HepG2 (cell line): ENCODE results near the gene FGF21. TPM values are rescaled to one million over a fixed set of nuclear protein-coding genes. Genes with fewer than 3 reads are reported as not detected.

Experiments used
- ATAC-seq: fragments of 200-7000 bp; cut with Tn5 transposase; 3 replicates; pipeline ENCODE4 v1.9.1; 2020; ENCODE audit warnings: mild to moderate bottlenecking, moderate library complexity
- BruUV-seq: library from RNA; stranded (reverse); fragments of 400-500 nt; replicated peaks from 2 replicates; lab custom pipeline; 2021; lab: Mats Ljungman, UMichigan
- CTCF ChIA-PET: fragments of 300-600 bp; formaldehyde crosslinking; extraction: SDS; loops from one replicate; lab custom pipeline; 2021; ENCODE audit warnings: low total read pairs, inconsistent platforms, low intra/inter-chr PET ratio; lab: Yijun Ruan, JAX
- POLR2A ChIA-PET: fragments of 350-600 bp; sonication (Branson Sonifier 250); formaldehyde crosslinking; loops from one replicate; lab custom pipeline; 2020; ENCODE audit warnings: antibody characterized with exemption, inconsistent platforms; lab: Yijun Ruan, JAX
- DNase-seq: peaks from one replicate; pipeline ENCODE4 v3.0.0-alpha.2; 2015; ENCODE audit warnings: low spot score
- FAIRE-seq: peaks from 3 replicates; lab custom pipeline; 2011; peaks lifted over from hg19 to GRCh38; lab: Jason Lieb, UNC
- H2AFZ ChIP-seq: one replicate; pipeline ENCODE4 v1.6.1; 2011; ENCODE audit warnings: low read length, inconsistent platforms
- H3K27ac ChIP-seq: fragments of 300-600 bp; 3 replicates; pipeline ENCODE4 v1.8.0; 2011; ENCODE audit warnings: mixed run types, mild to moderate bottlenecking, mixed read lengths, low read length, inconsistent platforms; ENCODE audit not compliant: insufficient read depth; ENCODE audit errors: extremely low read length
- H3K27me3 ChIP-seq, 2 experiments: fragments of 200-600 bp in 1 of 2; 2 replicates in 1 of 2; 3 replicates in 1 of 2; pipeline versions ENCODE4 v1.6.0 to v1.8.0; 2011; ENCODE audit warnings: low read length in 2 of 2, mild to moderate bottlenecking in 2 of 2, moderate library complexity in 2 of 2, inconsistent platforms in 1 of 2; ENCODE audit not compliant: insufficient read depth in 2 of 2, control insufficient read depth in 1 of 2
- H3K36me3 ChIP-seq, 2 experiments: fragments of 200-600 bp in 1 of 2; replicated peaks in 1 of 2; 2 replicates in 1 of 2; 3 replicates in 1 of 2; pipeline versions ENCODE4 v1.5.1 to v1.8.0; 2011; ENCODE audit warnings: low read length in 2 of 2, inconsistent platforms in 1 of 2; ENCODE audit not compliant: insufficient read depth in 2 of 2, control insufficient read depth in 1 of 2
- H3K4me1 ChIP-seq: 2 replicates; pipeline ENCODE4 v1.5.1; 2012; ENCODE audit warnings: low read length, inconsistent platforms; ENCODE audit not compliant: insufficient read depth
- H3K4me2 ChIP-seq: 2 replicates; pipeline ENCODE4 v1.6.0; 2011; ENCODE audit warnings: low read depth, low read length, inconsistent platforms
- H3K4me3 ChIP-seq, 3 experiments: fragments of 200-600 bp in 1 of 3; sonication (generic), shearing (Covaris generic) in 1 of 3; replicated peaks in 1 of 3; 2 replicates each; pipeline ENCODE4 v1.5.1; 2011 to 2016; ENCODE audit warnings: low read length in 3 of 3, inconsistent platforms in 2 of 3, low read depth in 2 of 3, mild to moderate bottlenecking in 2 of 3, control low read depth in 1 of 3, mixed read lengths in 1 of 3; ENCODE audit not compliant: insufficient read depth in 1 of 3
- H3K79me2 ChIP-seq: one replicate; pipeline ENCODE4 v1.6.1; 2011; ENCODE audit warnings: low read length, inconsistent platforms; ENCODE audit not compliant: insufficient read depth
- H3K9ac ChIP-seq: 2 replicates; pipeline ENCODE4 v1.6.0; 2011; ENCODE audit warnings: mild to moderate bottlenecking, low read depth, low read length, inconsistent platforms; ENCODE audit not compliant: insufficient read depth
- H3K9me3 ChIP-seq: 2 replicates; pipeline ENCODE4 v1.5.1; 2012; ENCODE audit warnings: mild to moderate bottlenecking, low read length
- H4K20me1 ChIP-seq: 2 replicates; pipeline ENCODE4 v1.6.0; 2011; ENCODE audit warnings: inconsistent platforms, mild to moderate bottlenecking, low read length, moderate library complexity; ENCODE audit not compliant: insufficient read depth
- FOXC1 ChIP-seq: sonication (generic); formaldehyde crosslinking; IDR thresholded peaks from 2 replicates; pipeline ENCODE4 v1.8.0; 2022; ENCODE audit warnings: mild to moderate bottlenecking, missing genetic modification reagents, borderline replicate concordance
- HDAC2 ChIP-seq: sonication (generic); formaldehyde crosslinking; IDR thresholded peaks from 2 replicates; pipeline ENCODE4 v1.4.0; 2020; ENCODE audit warnings: missing genetic modification reagents
- HNRNPUL1 ChIP-seq: fragments of 200-400 bp; formaldehyde crosslinking; IDR thresholded peaks from 2 replicates; pipeline ENCODE4 v1.6.1; 2017; ENCODE audit warnings: low read depth, mild to moderate bottlenecking, low read length, moderate library complexity
- SMYD3 ChIP-seq: sonication (generic); formaldehyde crosslinking; IDR thresholded peaks from 2 replicates; pipeline ENCODE4 v1.8.1; 2023; ENCODE audit warnings: mild to moderate bottlenecking, missing genetic modification reagents
- YY1 ChIP-seq: IDR thresholded peaks from 2 replicates; pipeline ENCODE4 v1.6.1; 2011; ENCODE audit warnings: low read length, low read depth, moderate library complexity, mild to moderate bottlenecking; ENCODE audit not compliant: insufficient read depth, insufficient replicate concordance
- ZNF251 ChIP-seq: sonication (generic); formaldehyde crosslinking; IDR thresholded peaks from 2 replicates; pipeline ENCODE4 v1.9.0; 2021; ENCODE audit warnings: mild to moderate bottlenecking, missing genetic modification reagents
- ZNF891 ChIP-seq: sonication (generic); formaldehyde crosslinking; IDR thresholded peaks from 2 replicates; pipeline ENCODE4 v1.5.0; 2020; ENCODE audit warnings: mild to moderate bottlenecking, missing genetic modification reagents
- WGBS: methylation state at CpG from one replicate; pipeline ENCODE4 v1.1.6; 2017; ENCODE audit warnings: low lambda C conversion rate; 5-methylcytosine and 5-hydroxymethylcytosine counted together
- in situ Hi-C: cut with HindIII; loops from 2 replicates; pipeline ENCODE4 v1.10.0; 2017; ENCODE audit warnings: low pct_unique_long_range_greater_than_20kb; ENCODE audit not compliant: extremely low pct_ligation_motif_present
- intact Hi-C: fragments of 100-400 bp; cut with micrococcal nuclease; formaldehyde crosslinking; loops from one replicate; pipeline ENCODE4 v1.10.0; 2022; ENCODE audit not compliant: unreplicated experiment
- polyA plus RNA-seq, 8 experiments: library from polyadenylated mRNA; depleted of rRNA in 3 of 8; stranded (reverse) in 7 of 8; unstranded in 1 of 8; fragments of >200 nt; fragmentation: Illumina TruSeq in 4 of 8; extraction: Trizol in 4 of 8; gene quantifications; 2 replicates each; pipeline versions ENCODE4 v1.2.1 to v1.2.3, GENCODE V29; 2011 to 2016; ENCODE audit warnings: low read depth in 4 of 8, missing spikeins in 1 of 8, mixed read lengths in 1 of 8; ENCODE audit not compliant: insufficient read depth in 1 of 8
- total RNA-seq, 5 experiments: library from RNA; depleted of rRNA; stranded (reverse); fragments of >200 nt; fragmentation: Illumina TruSeq; extraction: Trizol; gene quantifications; 2 replicates each; pipeline ENCODE4 v1.2.3, GENCODE V29; 2016; ENCODE audit warnings: low read depth in 1 of 5
- TF ChIP-seq, protein P1 (sequence below): sonication (generic); formaldehyde crosslinking; IDR thresholded peaks from 2 replicates; pipeline ENCODE4; 2020; ENCODE audit warnings: missing genetic modification reagents, mild to moderate bottlenecking, borderline replicate concordance
- TF ChIP-seq, protein P2 (sequence below): sonication (generic); formaldehyde crosslinking; IDR thresholded peaks from 2 replicates; pipeline ENCODE4 v1.9.0; 2022; ENCODE audit warnings: missing genetic modification reagents, mild to moderate bottlenecking, borderline replicate concordance
- TF ChIP-seq, protein P3 (sequence below): sonication (generic); formaldehyde crosslinking; IDR thresholded peaks from 2 replicates; pipeline ENCODE4 v1.4.0; 2020; ENCODE audit warnings: missing genetic modification reagents, borderline replicate concordance
- TF ChIP-seq, protein P4 (sequence below): sonication (generic); formaldehyde crosslinking; IDR thresholded peaks from 2 replicates; pipeline ENCODE4 v1.5.0; 2020; ENCODE audit warnings: mild to moderate bottlenecking, missing genetic modification reagents, moderate library complexity

FGF21 gene
- total and polyA plus RNA-seq, 2 of the 13 experiments (the other 11 are each of a cell fraction or from before 2014, with no cell fraction given): 0.17 TPM; not detected in 1

DNA sequence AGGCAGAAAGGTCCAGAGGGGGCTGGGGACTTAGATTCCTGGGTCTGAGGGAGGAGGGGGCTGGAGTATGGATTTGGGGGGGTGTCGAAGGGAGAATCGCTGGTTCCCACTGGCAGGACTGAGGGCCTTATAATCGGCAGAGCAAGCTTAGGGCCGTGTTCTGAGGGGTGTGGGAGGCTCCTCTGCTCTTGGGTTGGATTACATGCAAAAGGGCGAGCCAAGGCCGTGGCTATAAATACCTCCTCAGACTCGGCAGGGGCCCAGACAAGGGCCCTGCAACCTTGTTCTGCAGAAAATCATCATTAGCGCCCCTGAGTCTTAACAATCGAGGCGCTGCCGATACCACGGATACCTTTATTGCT lies 35.1 kb upstream of the FGF21 start (continued):
- TF ChIP-seq, protein P1, sequence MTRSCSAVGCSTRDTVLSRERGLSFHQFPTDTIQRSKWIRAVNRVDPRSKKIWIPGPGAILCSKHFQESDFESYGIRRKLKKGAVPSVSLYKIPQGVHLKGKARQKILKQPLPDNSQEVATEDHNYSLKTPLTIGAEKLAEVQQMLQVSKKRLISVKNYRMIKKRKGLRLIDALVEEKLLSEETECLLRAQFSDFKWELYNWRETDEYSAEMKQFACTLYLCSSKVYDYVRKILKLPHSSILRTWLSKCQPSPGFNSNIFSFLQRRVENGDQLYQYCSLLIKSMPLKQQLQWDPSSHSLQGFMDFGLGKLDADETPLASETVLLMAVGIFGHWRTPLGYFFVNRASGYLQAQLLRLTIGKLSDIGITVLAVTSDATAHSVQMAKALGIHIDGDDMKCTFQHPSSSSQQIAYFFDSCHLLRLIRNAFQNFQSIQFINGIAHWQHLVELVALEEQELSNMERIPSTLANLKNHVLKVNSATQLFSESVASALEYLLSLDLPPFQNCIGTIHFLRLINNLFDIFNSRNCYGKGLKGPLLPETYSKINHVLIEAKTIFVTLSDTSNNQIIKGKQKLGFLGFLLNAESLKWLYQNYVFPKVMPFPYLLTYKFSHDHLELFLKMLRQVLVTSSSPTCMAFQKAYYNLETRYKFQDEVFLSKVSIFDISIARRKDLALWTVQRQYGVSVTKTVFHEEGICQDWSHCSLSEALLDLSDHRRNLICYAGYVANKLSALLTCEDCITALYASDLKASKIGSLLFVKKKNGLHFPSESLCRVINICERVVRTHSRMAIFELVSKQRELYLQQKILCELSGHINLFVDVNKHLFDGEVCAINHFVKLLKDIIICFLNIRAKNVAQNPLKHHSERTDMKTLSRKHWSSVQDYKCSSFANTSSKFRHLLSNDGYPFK (CRISPR knock-in tag): no peak
- TF ChIP-seq, protein P2, sequence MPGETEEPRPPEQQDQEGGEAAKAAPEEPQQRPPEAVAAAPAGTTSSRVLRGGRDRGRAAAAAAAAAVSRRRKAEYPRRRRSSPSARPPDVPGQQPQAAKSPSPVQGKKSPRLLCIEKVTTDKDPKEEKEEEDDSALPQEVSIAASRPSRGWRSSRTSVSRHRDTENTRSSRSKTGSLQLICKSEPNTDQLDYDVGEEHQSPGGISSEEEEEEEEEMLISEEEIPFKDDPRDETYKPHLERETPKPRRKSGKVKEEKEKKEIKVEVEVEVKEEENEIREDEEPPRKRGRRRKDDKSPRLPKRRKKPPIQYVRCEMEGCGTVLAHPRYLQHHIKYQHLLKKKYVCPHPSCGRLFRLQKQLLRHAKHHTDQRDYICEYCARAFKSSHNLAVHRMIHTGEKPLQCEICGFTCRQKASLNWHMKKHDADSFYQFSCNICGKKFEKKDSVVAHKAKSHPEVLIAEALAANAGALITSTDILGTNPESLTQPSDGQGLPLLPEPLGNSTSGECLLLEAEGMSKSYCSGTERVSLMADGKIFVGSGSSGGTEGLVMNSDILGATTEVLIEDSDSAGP (CRISPR knock-in tag): no peak
- TF ChIP-seq SMYD3 (CRISPR knock-in tag) (no peak), ZNF891 (CRISPR knock-in tag) (no peak)

DNA sequence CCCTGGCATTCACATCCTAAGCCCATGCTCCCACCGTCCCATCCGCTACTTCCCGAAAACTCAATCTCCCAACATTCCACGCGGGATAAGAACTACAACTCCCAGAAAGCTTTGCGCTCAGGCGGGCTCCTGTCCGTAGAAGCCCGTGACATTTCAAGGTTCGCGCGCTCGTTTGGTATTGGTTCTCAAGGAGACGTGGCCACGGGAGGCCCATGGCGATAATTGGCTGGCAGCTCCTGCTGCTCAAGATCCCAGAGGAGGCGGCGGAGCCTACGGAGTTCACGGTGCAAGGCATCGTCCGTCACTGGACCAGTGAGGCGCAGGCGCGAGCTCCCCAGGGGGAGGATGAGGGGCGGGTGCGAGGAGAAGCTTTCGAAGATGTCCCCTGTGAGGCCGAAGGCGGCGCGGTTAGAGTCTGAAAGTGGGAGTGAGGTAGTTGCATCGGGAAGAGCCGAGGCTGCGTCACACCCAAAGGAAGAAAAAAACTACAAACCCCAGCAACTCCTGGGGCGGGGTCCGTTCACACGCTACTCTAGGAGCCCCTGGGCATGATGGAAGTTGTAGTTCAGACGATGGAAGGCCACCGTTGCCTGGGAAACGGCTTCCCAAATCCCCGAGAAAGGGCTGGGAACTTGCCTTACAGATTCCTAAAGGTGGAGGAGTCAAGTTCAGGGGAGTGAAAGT lies 34.6 kb upstream of the FGF21 start:
- peak overlapping the region; percentile 22 for H2AFZ ChIP-seq
- peak overlapping the region; percentile 74 for H3K27ac ChIP-seq
- in situ Hi-C loops (no loop called here), intact Hi-C loops (no loop called here)
- CTCF ChIA-PET: no interaction called here
- peaks cover 61% of the 10 kb centered on the region for H3K4me1 ChIP-seq
- no peaks in the 10 kb centered on the region for H3K79me2 ChIP-seq
- BruUV-seq: no TSS peak
- POLR2A ChIA-PET: interaction anchor here (0.7 to 1.4 kb wide), 10 partner anchors 9 to 151 kb away, joined by 3 to 13 read pairs (median 5); partner anchors contain the start of genes CA11, FUT2, PPP1R15A and RPL18
- no peaks in the 10 kb centered on the region for H4K20me1 ChIP-seq
- no peaks in the 10 kb centered on the region for H3K36me3 ChIP-seq
- H3K4me3 ChIP-seq: peak overlapping the region; percentile 68 to 85 (median 76); a peak in 5 of 6 replicates
- peak overlapping the region; percentile 81 for H3K9ac ChIP-seq
- H3K4me2 ChIP-seq: peak overlapping the region; percentile 99
- WGBS: under 1% methylated on average over 29 of the region's 42 CpGs
- no peaks in the 10 kb centered on the region; a peak in 1 of 5 replicates for H3K27me3 ChIP-seq
- ATAC-seq (peak; percentile 83), DNase-seq (peak; percentile 98), FAIRE-seq (peak; percentile 99)
- no peaks in the 10 kb centered on the region for H3K9me3 ChIP-seq
- TF ChIP-seq ZNF251 (CRISPR knock-in tag) (no peak), FOXC1 (no peak), HNRNPUL1 (no peak), YY1 (peak; percentile 13), HDAC2 (CRISPR knock-in tag) (peak; percentile 60; the same call in 1 of the 2 replicates)
- TF ChIP-seq, protein P3, sequence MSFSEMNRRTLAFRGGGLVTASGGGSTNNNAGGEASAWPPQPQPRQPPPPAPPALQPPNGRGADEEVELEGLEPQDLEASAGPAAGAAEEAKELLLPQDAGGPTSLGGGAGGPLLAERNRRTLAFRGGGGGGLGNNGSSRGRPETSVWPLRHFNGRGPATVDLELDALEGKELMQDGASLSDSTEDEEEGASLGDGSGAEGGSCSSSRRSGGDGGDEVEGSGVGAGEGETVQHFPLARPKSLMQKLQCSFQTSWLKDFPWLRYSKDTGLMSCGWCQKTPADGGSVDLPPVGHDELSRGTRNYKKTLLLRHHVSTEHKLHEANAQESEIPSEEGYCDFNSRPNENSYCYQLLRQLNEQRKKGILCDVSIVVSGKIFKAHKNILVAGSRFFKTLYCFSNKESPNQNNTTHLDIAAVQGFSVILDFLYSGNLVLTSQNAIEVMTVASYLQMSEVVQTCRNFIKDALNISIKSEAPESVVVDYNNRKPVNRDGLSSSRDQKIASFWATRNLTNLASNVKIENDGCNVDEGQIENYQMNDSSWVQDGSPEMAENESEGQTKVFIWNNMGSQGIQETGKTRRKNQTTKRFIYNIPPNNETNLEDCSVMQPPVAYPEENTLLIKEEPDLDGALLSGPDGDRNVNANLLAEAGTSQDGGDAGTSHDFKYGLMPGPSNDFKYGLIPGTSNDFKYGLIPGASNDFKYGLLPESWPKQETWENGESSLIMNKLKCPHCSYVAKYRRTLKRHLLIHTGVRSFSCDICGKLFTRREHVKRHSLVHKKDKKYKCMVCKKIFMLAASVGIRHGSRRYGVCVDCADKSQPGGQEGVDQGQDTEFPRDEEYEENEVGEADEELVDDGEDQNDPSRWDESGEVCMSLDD (CRISPR knock-in tag): no peak
- TF ChIP-seq, protein P4, sequence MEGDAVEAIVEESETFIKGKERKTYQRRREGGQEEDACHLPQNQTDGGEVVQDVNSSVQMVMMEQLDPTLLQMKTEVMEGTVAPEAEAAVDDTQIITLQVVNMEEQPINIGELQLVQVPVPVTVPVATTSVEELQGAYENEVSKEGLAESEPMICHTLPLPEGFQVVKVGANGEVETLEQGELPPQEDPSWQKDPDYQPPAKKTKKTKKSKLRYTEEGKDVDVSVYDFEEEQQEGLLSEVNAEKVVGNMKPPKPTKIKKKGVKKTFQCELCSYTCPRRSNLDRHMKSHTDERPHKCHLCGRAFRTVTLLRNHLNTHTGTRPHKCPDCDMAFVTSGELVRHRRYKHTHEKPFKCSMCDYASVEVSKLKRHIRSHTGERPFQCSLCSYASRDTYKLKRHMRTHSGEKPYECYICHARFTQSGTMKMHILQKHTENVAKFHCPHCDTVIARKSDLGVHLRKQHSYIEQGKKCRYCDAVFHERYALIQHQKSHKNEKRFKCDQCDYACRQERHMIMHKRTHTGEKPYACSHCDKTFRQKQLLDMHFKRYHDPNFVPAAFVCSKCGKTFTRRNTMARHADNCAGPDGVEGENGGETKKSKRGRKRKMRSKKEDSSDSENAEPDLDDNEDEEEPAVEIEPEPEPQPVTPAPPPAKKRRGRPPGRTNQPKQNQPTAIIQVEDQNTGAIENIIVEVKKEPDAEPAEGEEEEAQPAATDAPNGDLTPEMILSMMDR (CRISPR knock-in tag): 0 out of 2 replicates have a peak, but pooled peaks have one; percentile 15
